ENCODE results near the gene PTBP1.

DNA sequence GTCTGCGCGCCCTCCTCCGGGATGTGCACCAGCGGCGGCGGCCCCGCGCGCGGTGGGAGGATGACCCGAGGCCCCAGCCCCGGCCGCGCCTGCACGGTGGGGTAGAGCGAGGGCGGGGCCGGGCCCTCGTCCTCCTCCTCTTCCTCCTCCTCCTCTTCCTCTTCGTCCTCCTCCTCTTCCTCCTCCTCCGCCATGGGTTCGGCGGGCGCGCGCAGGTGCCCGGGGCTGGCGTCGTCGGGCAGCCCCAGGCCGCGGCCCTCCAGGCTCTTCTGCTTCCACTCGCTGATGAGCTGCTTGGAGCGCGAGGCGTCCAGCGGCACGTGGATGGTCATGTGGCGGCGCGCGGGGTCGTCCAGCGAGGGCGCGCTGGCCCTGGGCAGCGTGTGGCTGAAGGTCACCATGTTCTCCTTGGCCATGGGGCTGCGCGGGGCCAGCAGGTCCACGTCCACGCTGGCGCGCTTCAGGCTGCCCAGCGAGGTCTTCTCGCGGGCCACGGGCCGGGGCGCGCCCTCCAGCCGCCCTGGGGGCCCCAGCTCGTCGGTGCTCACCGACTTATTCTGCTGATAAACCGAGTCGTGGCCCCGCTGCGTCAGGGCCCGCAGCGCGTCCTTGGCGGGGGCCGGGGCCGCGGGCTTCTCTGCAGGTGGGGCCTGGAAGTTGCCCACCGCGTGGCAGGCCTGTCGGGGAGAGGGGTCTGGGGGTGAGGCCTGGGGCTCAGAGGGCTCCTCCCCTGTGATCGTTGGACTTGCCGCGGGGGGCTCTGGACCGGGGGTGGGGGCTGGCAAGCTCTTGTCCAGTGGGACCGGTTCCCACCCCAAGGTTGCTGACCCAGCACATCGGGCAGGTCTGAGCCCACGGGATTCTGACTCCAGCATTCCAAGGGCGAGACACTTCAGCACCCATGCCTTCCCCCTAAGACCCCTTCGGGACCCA, 16.2 kb downstream of the PTBP1 start:
- TF ChIP-seq, protein P1, sequence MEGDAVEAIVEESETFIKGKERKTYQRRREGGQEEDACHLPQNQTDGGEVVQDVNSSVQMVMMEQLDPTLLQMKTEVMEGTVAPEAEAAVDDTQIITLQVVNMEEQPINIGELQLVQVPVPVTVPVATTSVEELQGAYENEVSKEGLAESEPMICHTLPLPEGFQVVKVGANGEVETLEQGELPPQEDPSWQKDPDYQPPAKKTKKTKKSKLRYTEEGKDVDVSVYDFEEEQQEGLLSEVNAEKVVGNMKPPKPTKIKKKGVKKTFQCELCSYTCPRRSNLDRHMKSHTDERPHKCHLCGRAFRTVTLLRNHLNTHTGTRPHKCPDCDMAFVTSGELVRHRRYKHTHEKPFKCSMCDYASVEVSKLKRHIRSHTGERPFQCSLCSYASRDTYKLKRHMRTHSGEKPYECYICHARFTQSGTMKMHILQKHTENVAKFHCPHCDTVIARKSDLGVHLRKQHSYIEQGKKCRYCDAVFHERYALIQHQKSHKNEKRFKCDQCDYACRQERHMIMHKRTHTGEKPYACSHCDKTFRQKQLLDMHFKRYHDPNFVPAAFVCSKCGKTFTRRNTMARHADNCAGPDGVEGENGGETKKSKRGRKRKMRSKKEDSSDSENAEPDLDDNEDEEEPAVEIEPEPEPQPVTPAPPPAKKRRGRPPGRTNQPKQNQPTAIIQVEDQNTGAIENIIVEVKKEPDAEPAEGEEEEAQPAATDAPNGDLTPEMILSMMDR (conservative IDR thresholded peaks at IDR 0.05), result no peak
- no peak for TF ChIP-seq ZFX (IDR thresholded peaks at IDR 0.05)

All from C4-2B (cell line).